ENCODE results near the gene ARID4B. TPM values are rescaled to one million over a fixed set of nuclear protein-coding genes. Genes with fewer than 3 reads are reported as not detected.
"Not testable (repeated sequence)": the region's sequence is repeated elsewhere in the genome, so short reads cannot be mapped to it uniquely, and the experiment has no call there.

Gene ARID4B
- total RNA-seq, 3 donors from 2014 or later: 25.9 to 40.5 (median 37.3) TPM

DNA sequence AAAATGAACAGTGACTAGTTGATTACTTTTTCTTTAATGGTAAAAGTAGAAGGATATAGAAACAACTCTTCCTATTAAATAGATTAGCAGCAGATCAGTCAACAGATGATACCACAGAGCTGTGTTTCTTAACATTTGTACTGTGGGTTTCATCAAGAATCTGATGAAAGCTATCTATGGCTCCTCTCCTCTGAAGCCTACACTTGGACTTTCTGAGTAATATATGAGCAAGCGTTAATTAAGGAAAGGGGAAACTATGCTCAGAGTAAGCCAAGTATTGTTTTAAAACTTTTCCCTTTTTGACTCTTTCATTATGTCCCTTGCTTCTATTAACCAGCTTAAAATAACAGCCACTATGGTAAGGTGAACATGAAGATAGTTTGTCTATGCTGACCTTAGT lies 10.8 kb downstream of the ARID4B start:
- TF ChIP-seq, protein P1, sequence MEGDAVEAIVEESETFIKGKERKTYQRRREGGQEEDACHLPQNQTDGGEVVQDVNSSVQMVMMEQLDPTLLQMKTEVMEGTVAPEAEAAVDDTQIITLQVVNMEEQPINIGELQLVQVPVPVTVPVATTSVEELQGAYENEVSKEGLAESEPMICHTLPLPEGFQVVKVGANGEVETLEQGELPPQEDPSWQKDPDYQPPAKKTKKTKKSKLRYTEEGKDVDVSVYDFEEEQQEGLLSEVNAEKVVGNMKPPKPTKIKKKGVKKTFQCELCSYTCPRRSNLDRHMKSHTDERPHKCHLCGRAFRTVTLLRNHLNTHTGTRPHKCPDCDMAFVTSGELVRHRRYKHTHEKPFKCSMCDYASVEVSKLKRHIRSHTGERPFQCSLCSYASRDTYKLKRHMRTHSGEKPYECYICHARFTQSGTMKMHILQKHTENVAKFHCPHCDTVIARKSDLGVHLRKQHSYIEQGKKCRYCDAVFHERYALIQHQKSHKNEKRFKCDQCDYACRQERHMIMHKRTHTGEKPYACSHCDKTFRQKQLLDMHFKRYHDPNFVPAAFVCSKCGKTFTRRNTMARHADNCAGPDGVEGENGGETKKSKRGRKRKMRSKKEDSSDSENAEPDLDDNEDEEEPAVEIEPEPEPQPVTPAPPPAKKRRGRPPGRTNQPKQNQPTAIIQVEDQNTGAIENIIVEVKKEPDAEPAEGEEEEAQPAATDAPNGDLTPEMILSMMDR (IDR thresholded peaks at IDR 0.05): no peak
- no peaks in the 10 kb centered on the region for H3K9me3 ChIP-seq
- intact Hi-C loops (cut with DNase I, micrococcal nuclease): loop anchor here in 1 of 2 donors (10.0 kb wide), 1 partner anchor 62 kb away; no protein-coding TSS in a partner anchor
- ATAC-seq (no peak), DNase-seq (no peak)
- H3K4me3 ChIP-seq: no peak overlapping the region
- peaks cover 20% of the 10 kb centered on the region for H3K4me1 ChIP-seq (ENCODE audit: low read depth)
- no peaks in the 10 kb centered on the region for H3K36me3 ChIP-seq (ENCODE audit: low read depth)

DNA sequence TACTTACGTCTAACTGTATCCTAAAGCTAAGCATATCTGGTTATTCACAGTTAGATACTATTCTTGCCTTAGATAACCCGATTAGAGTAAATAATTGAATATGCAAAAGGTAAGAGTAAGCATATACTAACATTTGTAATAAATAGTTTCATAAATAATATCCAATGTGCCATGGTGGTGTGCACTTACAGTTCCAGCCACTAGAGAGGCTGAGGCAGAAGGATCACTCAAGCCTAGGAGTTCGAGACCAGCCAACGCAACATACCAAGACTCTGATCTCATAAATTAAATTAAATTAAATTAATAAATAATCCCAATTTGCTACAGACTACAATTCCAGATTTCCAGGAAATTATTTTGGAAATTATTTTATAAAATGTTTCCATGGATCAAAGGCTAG lies 12.2 kb downstream of the ARID4B start:
- H3K4me3 ChIP-seq: no peak overlapping the region
- H3K9me3 ChIP-seq: no peaks in the 10 kb centered on the region
- intact Hi-C loops (cut with DNase I, micrococcal nuclease): loop anchor here in 1 of 2 donors (10.0 kb wide), 1 partner anchor 61 kb away; no protein-coding TSS in a partner anchor
- H3K36me3 ChIP-seq (ENCODE audit: low read depth): no peaks in the 10 kb centered on the region
- TF ChIP-seq, protein P1 (IDR thresholded peaks at IDR 0.05): no peak
- H3K4me1 ChIP-seq (ENCODE audit: low read depth): peaks cover 26% of the 10 kb centered on the region
- no peak for ATAC-seq
- no peak for DNase-seq

DNA sequence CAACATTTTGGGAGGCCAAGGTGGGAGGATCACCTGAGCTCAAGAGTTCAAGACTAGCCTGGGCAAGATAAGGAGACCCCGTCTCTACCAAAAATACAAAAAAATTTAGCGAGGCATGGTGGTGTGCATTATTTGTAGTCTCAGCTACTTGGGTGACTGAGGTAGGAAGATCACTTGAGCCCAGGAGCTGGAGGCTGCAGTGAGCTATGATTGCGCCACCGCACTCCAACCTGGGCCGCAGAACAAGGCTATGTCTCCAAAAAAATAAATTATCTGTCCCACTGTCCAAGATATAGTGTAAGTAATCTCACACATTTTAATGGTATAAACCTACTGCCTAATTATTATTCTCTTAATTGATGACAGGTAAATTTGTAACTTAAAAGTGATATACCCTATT lies 12.8 kb downstream of the ARID4B start:
- Histone ChIP-seq H3K4me3 (no peak overlapping the region), H3K9me3 (no peaks in the 10 kb centered on the region), H3K36me3 (ENCODE audit: low read depth) (no peaks in the 10 kb centered on the region), H3K4me1 (ENCODE audit: low read depth) (peaks cover 24% of the 10 kb centered on the region)
- intact Hi-C loops (cut with DNase I, micrococcal nuclease): loop anchor here in 1 of 2 donors (10.0 kb wide), 1 partner anchor 60 kb away; no protein-coding TSS in a partner anchor
- ATAC-seq: no peak
- TF ChIP-seq, protein P1 (IDR thresholded peaks at IDR 0.05): no peak
- no peak for DNase-seq

DNA sequence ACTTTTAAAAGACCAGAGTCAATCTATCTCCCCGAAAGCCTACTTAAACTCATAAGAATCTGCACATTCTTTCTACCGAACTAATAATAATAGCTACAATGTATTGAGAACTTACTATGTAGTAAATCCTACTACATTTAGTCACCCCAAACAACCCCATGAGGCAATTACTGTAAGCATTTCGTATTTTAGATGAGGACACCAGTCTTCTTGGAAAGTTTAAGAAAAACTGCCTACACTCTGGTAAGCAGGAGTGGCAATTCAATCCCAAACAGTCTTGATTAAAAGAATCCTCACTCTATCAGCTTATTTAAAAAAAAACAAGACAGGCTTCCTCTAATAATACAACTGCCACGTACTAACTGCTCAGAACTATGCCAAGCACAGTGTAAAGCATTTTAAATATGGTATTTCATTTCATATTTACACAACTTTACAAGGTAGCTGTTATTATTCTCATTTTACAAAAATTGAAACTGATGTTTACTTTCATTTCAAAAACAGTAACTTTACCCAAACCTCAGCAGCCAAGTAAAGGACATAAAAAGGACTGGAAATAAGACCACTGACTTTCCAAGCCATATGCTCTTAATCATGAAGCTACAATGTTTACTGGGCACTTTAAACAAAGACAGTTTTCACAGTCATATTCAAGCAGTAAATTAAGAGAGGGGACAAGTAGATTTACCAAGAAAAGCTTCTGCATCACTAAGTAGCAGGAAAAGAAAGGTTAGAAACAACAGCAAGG lies 13.9 kb downstream of the ARID4B start:
- no peak for ATAC-seq
- Histone ChIP-seq H3K4me3 (no peak overlapping the region), H3K36me3 (ENCODE audit: low read depth) (no peaks in the 10 kb centered on the region), H3K9me3 (no peaks in the 10 kb centered on the region), H3K4me1 (ENCODE audit: low read depth) (peaks cover 24% of the 10 kb centered on the region)
- TF ChIP-seq, protein P1 (IDR thresholded peaks at IDR 0.05): no peak
- no peak for DNase-seq
- intact Hi-C loops (cut with DNase I, micrococcal nuclease): loop anchor here in 1 of 2 donors (10.0 kb wide), 1 partner anchor 59 kb away; no protein-coding TSS in a partner anchor

DNA sequence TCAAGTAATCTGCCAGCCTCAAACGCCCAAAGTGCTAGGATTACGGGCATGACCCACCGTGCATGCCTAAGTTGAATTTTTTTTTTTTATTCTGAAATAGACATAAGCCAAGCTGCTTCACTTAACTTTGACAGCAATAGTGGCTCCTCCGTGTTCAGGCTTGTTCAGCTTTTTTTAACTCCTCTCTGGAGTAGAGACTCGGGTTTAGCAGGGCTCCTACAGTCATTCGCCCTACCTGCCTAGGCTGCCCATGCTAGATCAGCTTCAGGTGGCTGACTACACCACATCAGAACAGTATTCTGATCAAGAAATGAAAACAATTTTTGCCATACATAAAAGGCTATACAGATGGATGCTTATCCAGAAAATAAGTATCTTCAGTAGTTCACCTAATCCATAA lies 14.7 kb downstream of the ARID4B start:
- intact Hi-C loops (cut with DNase I, micrococcal nuclease): loop anchor here in 1 of 2 donors (10.0 kb wide), 1 partner anchor 58 kb away; no protein-coding TSS in a partner anchor
- DNase-seq (no peak), ATAC-seq (no peak)
- Histone ChIP-seq H3K4me3 (no peak overlapping the region), H3K4me1 (ENCODE audit: low read depth) (peaks cover 24% of the 10 kb centered on the region), H3K36me3 (ENCODE audit: low read depth) (no peaks in the 10 kb centered on the region), H3K9me3 (no peaks in the 10 kb centered on the region)
- TF ChIP-seq, protein P1 (IDR thresholded peaks at IDR 0.05): no peak

DNA sequence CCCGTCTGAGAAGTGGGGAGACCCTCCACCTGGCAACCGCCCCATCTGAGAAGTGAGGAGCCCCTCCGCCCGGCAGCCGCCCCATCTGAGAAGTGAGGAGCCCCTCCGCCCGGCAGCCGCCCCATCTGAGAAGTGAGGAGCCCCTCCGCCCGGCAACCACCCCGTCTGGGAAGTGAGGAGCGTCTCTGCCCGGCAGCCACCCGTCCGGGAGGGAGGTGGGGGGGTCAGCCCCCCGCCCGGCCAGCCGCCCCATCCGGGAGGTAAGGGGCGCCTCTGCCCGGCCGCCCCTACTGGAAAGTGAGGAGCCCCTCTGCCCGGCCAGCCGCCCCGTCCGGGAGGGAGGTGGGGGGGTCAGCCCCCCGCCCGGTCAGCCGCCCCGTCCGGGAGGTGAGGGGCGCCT lies 18.8 kb downstream of the ARID4B start:
- ATAC-seq; intact Hi-C loops (cut with DNase I, micrococcal nuclease); H3K4me3 ChIP-seq; H3K36me3 ChIP-seq (ENCODE audit: low read depth); DNase-seq; H3K9me3 ChIP-seq: not testable (repeated sequence)
- H3K4me1 ChIP-seq (ENCODE audit: low read depth): peaks cover 25% of the 10 kb centered on the region

All from mucosa of descending colon (tissue), 3 donors.